Muscle of back (tissue), 11 donors: ENCODE data around the gene PDZK1. TPM values are rescaled to one million over a fixed set of nuclear protein-coding genes. Genes with fewer than 3 reads are reported as not detected.
"Not testable (repeated sequence)": the region's sequence is repeated elsewhere in the genome, so short reads cannot be mapped to it uniquely, and the experiment has no call there.

Experiments
- DNase-seq, 3 donors: peaks; one replicate each; pipeline versions ENCODE4 v3.0.0 to v3.0.0-alpha.2; 2013
- polyA plus RNA-seq, 10 donors: library from polyadenylated mRNA; unstranded; fragments of 120-200 nt; gene quantifications; one replicate each; pipeline ENCODE4 v1.2.1, GENCODE V29; 2013; ENCODE audit not compliant: insufficient read length in 10 of 10

PDZK1 gene
- polyA plus RNA-seq, 10 donors: 0.34 to 1.5 (median 0.91) TPM

GRCh38 chr1:145710291-145711027, 3.3 kb upstream of the PDZK1 start:
- DNase-seq: no peak

- no peak for DNase-seq
These were observed 895 bp upstream of the PDZK1 start for GRCh38 chr1:145708063-145708462.

- DNase-seq: no peak
These were observed 993 bp downstream of the PDZK1 start for GRCh38 chr1:145706086-145706664.

- DNase-seq: no peak
These were observed 1.5 kb downstream of the PDZK1 start for GRCh38 chr1:145705622-145706021.

- no peak for DNase-seq
These were observed 4.3 kb downstream of the PDZK1 start for GRCh38 chr1:145702826-145703225.

GRCh38 chr1:145702052-145702451, 5.1 kb downstream of the PDZK1 start:
- DNase-seq: no peak

GRCh38 chr1:145701306-145701862, 5.8 kb downstream of the PDZK1 start:
- no peak for DNase-seq

GRCh38 chr1:145696630-145696960, 10.6 kb downstream of the PDZK1 start:
- no peak for DNase-seq

GRCh38 chr1:145695821-145696629, 11.1 kb downstream of the PDZK1 start:
- DNase-seq: peak; percentile 12 to 24 (median 22)

GRCh38 chr1:145692785-145693443, 14.3 kb downstream of the PDZK1 start:
- DNase-seq: no peak

GRCh38 chr1:145690587-145691558, 16.3 kb downstream of the PDZK1 start:
- DNase-seq: peak in 1 of 3 donors; percentile 52

GRCh38 chr1:145689922-145690321, 17.2 kb downstream of the PDZK1 start:
- no peak for DNase-seq

- no peak for DNase-seq
These were observed 18.2 kb downstream of the PDZK1 start for GRCh38 chr1:145688924-145689323.

GRCh38 chr1:145688328-145688727, 18.8 kb downstream of the PDZK1 start:
- no peak for DNase-seq

- not testable (repeated sequence) for DNase-seq
These were observed 21.1 kb downstream of the PDZK1 start for GRCh38 chr1:145686078-145686477.

- not testable (repeated sequence) for DNase-seq
These were observed 22.3 kb downstream of the PDZK1 start for GRCh38 chr1:145684858-145685257.

- not testable (repeated sequence) for DNase-seq
These were observed 34.0 kb downstream of the PDZK1 start for GRCh38 chr1:145673217-145673616.

- DNase-seq: not testable (repeated sequence)
These were observed 36.0 kb downstream of the PDZK1 start for GRCh38 chr1:145670995-145671745.

- not testable (repeated sequence) for DNase-seq
These were observed 42.2 kb downstream of the PDZK1 start for GRCh38 chr1:145665015-145665414.

- not testable (repeated sequence) for DNase-seq
These were observed 44.7 kb downstream of the PDZK1 start for GRCh38 chr1:145662502-145662901.
